Measurements from ENCODE around the gene RDM1.

- TF ChIP-seq EZH2phosphoT487 (IDR thresholded peaks at IDR 0.05; ENCODE audit: borderline replicate concordance, low read depth, low read length), result no peak
- no peak for TF ChIP-seq CTCF (conservative IDR thresholded peaks at IDR 0.05; ENCODE audit: low read length)
Measured at GRCh38 chr17:35894206-35894605, 36.4 kb downstream of the RDM1 start.
